ENCODE measurements around the gene MAP7D1. TPM values are rescaled to one million over a fixed set of nuclear protein-coding genes. Genes with fewer than 3 reads are reported as not detected.

Gene MAP7D1
- total RNA-seq, 4 donors from 2014 or later = 74.3 to 187 (median 86.0) TPM

DNA sequence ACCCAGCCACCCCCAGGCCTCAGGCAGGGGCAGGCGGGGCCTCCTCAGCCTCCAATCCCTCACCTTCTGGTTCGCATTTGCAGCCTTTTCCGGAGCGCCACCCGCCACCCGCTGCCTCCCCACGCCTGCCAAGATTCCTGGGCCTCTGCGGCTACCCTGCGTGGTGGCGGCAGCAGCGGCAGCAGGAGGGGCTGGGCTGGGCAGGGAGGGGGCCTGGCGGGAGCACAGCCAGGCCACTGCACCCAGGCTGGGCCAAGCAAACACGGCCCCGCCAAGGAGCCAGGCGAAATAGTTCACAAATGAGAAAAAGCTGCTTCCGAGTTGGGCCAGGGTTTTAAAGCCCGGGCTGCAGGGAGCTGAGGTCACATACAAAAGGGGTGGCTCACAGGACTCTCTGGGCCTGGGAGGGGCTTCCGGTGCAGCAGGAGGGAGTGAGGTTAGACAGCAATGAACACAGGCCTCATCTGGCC, 40.7 kb upstream of the MAP7D1 start:
- Histone ChIP-seq H3K4me1 (peaks cover 0 to 13% (median 3%) of the 10 kb centered on the region in 4 donors), H3K27me3 (no peaks in the 10 kb centered on the region), H3K27ac (peak overlapping the region; percentile 42 to 57 (median 56)), H3K36me3 (no peaks in the 10 kb centered on the region), H3K9me3 (no peaks in the 10 kb centered on the region), H3K4me3 (no peak overlapping the region)
- intact Hi-C loops (cut with DNase I; ENCODE audit: low total_unique reads) (no loop called here), in situ Hi-C loops (cut with MboI; ENCODE audit: low pct_ligation_motif_present in 1 of 4, low pct_unique_long_range_greater_than_20kb in 1 of 4, low sequenced_read_pairs in 3 of 4) (loop anchor here in 2 of 4 donors (25.0 kb wide), 2 partner anchors 172 to 297 kb away; no protein-coding TSS in a partner anchor)
- 67 to 73% methylated on average over 2 to 17 of the region's 18 CpGs for WGBS, 2 donors (ENCODE audit: low coverage in 1 of 2)
- DNase-seq = no peak
- TF ChIP-seq EP300 (IDR thresholded peaks at IDR 0.05; ENCODE audit: low read depth) = no peak
- TF ChIP-seq POLR2A (IDR thresholded peaks at IDR 0.05) = no peak
- TF ChIP-seq, protein P1, sequence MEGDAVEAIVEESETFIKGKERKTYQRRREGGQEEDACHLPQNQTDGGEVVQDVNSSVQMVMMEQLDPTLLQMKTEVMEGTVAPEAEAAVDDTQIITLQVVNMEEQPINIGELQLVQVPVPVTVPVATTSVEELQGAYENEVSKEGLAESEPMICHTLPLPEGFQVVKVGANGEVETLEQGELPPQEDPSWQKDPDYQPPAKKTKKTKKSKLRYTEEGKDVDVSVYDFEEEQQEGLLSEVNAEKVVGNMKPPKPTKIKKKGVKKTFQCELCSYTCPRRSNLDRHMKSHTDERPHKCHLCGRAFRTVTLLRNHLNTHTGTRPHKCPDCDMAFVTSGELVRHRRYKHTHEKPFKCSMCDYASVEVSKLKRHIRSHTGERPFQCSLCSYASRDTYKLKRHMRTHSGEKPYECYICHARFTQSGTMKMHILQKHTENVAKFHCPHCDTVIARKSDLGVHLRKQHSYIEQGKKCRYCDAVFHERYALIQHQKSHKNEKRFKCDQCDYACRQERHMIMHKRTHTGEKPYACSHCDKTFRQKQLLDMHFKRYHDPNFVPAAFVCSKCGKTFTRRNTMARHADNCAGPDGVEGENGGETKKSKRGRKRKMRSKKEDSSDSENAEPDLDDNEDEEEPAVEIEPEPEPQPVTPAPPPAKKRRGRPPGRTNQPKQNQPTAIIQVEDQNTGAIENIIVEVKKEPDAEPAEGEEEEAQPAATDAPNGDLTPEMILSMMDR (IDR thresholded peaks at IDR 0.05) = no peak
- TF ChIP-seq POLR2AphosphoS5 (IDR thresholded peaks at IDR 0.05) = no peak

DNA sequence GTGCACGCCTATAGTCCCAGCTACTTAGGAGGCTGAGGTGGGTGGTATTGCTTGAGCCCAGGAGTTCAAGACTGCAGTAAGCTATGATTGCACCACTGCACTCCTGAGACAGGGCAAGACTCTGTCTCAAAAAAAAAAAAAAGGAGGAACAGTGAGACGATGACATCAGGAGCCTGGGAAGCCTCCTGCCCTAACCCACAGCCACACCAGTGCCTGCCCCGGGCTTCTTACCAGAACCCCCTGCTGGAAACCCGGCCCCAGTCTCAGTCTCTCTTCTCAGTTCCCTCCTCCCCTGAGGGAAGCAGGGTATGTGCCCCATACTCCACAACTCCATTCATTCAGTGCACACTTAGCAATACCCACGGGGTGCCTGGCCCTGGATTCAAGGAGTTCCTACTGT, 40.0 kb upstream of the MAP7D1 start:
- Histone ChIP-seq H3K4me3 (no peak overlapping the region), H3K27me3 (no peaks in the 10 kb centered on the region), H3K36me3 (no peaks in the 10 kb centered on the region), H3K27ac (peak overlapping the region in 2 of 4 donors; percentile 56 to 57), H3K4me1 (peaks cover 0 to 13% (median 3%) of the 10 kb centered on the region in 4 donors), H3K9me3 (no peaks in the 10 kb centered on the region)
- intact Hi-C loops (cut with DNase I; ENCODE audit: low total_unique reads) (no loop called here), in situ Hi-C loops (cut with MboI; ENCODE audit: low pct_ligation_motif_present in 1 of 4, low pct_unique_long_range_greater_than_20kb in 1 of 4, low sequenced_read_pairs in 3 of 4) (loop anchor here in 2 of 4 donors (25.0 kb wide), 2 partner anchors 171 to 296 kb away; no protein-coding TSS in a partner anchor)
- 62 to 76% methylated on average over 2 to 5 of the region's 5 CpGs for WGBS, 2 donors (ENCODE audit: low coverage in 1 of 2)
- TF ChIP-seq POLR2AphosphoS5 (IDR thresholded peaks at IDR 0.05) (no peak), EP300 (IDR thresholded peaks at IDR 0.05; ENCODE audit: low read depth) (no peak), POLR2A (IDR thresholded peaks at IDR 0.05) (no peak)
- TF ChIP-seq, protein P1 (IDR thresholded peaks at IDR 0.05) = no peak
- DNase-seq = no peak

DNA sequence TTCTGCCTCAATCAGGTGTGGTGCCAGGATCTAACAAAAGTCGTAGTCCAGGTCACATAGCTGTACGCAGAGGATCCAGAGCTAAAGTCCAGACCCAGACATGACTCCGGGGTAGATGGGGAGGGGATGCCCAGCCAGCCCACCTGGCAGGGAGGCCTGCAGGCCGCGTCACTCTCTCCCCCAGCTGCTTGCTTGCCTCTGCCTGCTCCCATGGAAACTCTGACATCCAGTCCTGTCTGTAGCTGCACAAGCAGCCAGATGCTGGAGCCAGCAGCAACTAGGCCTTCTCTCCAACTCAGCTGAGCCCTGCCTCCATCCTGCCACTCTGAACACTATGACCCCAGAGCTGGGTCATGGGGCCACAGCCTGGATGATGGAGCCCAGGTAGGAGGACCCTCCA, 39.1 kb upstream of the MAP7D1 start:
- intact Hi-C loops (cut with DNase I; ENCODE audit: low total_unique reads) (no loop called here), in situ Hi-C loops (cut with MboI; ENCODE audit: low pct_ligation_motif_present in 1 of 4, low pct_unique_long_range_greater_than_20kb in 1 of 4, low sequenced_read_pairs in 3 of 4) (loop anchor here in 2 of 4 donors (25.0 kb wide), 2 partner anchors 170 to 295 kb away; no protein-coding TSS in a partner anchor)
- no peaks in the 10 kb centered on the region for H3K9me3 ChIP-seq
- no peaks in the 10 kb centered on the region for H3K36me3 ChIP-seq
- H3K27ac ChIP-seq = no peak overlapping the region
- H3K4me1 ChIP-seq = peaks cover 0 to 13% (median 3%) of the 10 kb centered on the region in 4 donors
- DNase-seq = no peak
- no peaks in the 10 kb centered on the region for H3K27me3 ChIP-seq
- 88% methylated on average over 5 of the region's 5 CpGs; no CpG with 5 or more reads in 1 of the 2 donors for whole genome bisulfite sequencing, 2 donors (ENCODE audit: low coverage in 1 of 2)
- TF ChIP-seq POLR2A (IDR thresholded peaks at IDR 0.05) = no peak
- TF ChIP-seq, protein P1 (IDR thresholded peaks at IDR 0.05) = no peak
- no peak for TF ChIP-seq POLR2AphosphoS5 (IDR thresholded peaks at IDR 0.05)
- no peak for TF ChIP-seq EP300 (IDR thresholded peaks at IDR 0.05; ENCODE audit: low read depth)
- H3K4me3 ChIP-seq = no peak overlapping the region

DNA sequence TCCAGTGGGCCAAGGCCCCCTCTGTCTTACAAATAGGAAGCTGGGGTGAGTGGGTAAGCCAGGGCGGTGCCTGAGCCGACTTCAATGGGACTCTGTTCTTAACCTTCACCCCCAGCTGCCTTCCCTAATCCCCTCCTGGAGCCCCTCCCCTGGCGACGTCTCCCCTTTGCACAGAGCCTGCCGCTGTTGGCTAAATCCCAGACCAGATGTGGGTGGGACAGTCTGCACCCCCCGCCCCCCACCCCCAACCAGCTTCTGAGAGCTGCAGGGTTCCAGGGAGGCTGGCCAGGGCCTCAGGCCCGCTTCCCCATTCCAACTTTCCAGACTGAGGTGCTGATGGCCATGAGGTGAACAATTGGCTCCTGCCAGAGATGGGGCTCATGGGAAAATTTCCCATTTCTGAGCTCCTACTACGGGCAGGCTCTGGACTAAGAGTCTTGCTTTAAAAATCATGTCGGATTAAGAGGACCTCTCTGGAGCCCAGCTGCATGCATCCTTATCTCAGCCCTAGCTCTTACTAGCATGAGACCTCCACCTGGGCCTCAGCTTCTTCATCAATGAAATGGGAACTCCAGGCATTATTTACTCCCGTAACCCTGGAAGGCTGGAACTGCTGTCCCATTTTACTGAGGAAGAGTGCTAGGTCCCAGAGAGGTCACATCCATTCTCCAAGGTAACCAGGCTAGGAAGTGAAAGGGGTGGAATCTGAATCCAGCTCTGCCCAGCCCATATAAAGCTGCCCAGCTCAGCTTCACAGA, 37.3 kb upstream of the MAP7D1 start:
- H3K4me1 ChIP-seq = peaks cover 0 to 13% (median 3%) of the 10 kb centered on the region in 4 donors
- H3K27me3 ChIP-seq = no peaks in the 10 kb centered on the region
- 81 to 88% methylated on average over 3 to 10 of the region's 10 CpGs for WGBS, 2 donors (ENCODE audit: low coverage in 1 of 2)
- TF ChIP-seq, protein P1 (IDR thresholded peaks at IDR 0.05) = no peak
- TF ChIP-seq POLR2A (IDR thresholded peaks at IDR 0.05) (no peak), EP300 (IDR thresholded peaks at IDR 0.05; ENCODE audit: low read depth) (no peak), POLR2AphosphoS5 (IDR thresholded peaks at IDR 0.05) (no peak)
- in situ Hi-C loops (cut with MboI; ENCODE audit: low pct_ligation_motif_present in 1 of 4, low pct_unique_long_range_greater_than_20kb in 1 of 4, low sequenced_read_pairs in 3 of 4) (loop anchor here in 2 of 4 donors (25.0 kb wide), 2 partner anchors 169 to 294 kb away; no protein-coding TSS in a partner anchor), intact Hi-C loops (cut with DNase I; ENCODE audit: low total_unique reads) (no loop called here)
- H3K4me3 ChIP-seq = no peak overlapping the region
- H3K27ac ChIP-seq = no peak overlapping the region
- DNase-seq = no peak
- no peaks in the 10 kb centered on the region for H3K36me3 ChIP-seq
- H3K9me3 ChIP-seq = no peaks in the 10 kb centered on the region

All from transverse colon (tissue), 4 donors.